Esophagus (tissue), 2 donors: ENCODE measurements around the gene DDX52. TPM values are rescaled to one million over a fixed set of nuclear protein-coding genes. Genes with fewer than 3 reads are reported as not detected.

ENCODE experiments used
- H3K27ac ChIP-seq, 2 donors: one replicate each; pipeline ENCODE4 v1.5.1; 2013; ENCODE audit warnings: low read depth in 2 of 2, mild to moderate bottlenecking in 2 of 2, inconsistent platforms in 1 of 2, low read length in 1 of 2, moderate library complexity in 1 of 2
- H3K27me3 ChIP-seq, 2 donors: one replicate each; pipeline ENCODE4 v1.6.1; 2013; ENCODE audit warnings: low read length in 2 of 2, control low read depth in 1 of 2, mild to moderate bottlenecking in 1 of 2; ENCODE audit not compliant: insufficient read depth in 2 of 2, control insufficient read depth in 1 of 2
- H3K36me3 ChIP-seq, 2 donors: one replicate each; pipeline ENCODE4 v1.6.1; 2013; ENCODE audit warnings: low read length in 1 of 2; ENCODE audit not compliant: control insufficient read depth in 2 of 2, insufficient read depth in 2 of 2
- H3K4me1 ChIP-seq, 2 donors: one replicate each; pipeline ENCODE4 v1.6.1; 2013; ENCODE audit warnings: low read length in 1 of 2; ENCODE audit not compliant: control insufficient read depth in 2 of 2, insufficient read depth in 2 of 2
- H3K4me3 ChIP-seq, 2 donors: one replicate each; pipeline ENCODE4 v1.5.1; 2013; ENCODE audit warnings: low read length in 2 of 2, mild to moderate bottlenecking in 2 of 2, low read depth in 1 of 2, moderate library complexity in 1 of 2
- H3K9me3 ChIP-seq, 2 donors: one replicate each; pipeline ENCODE4 v1.6.1; 2013; ENCODE audit warnings: mild to moderate bottlenecking in 2 of 2, low read depth in 1 of 2, low read length in 1 of 2, moderate library complexity in 1 of 2; ENCODE audit not compliant: control insufficient read depth in 2 of 2, insufficient read depth in 1 of 2
- WGBS, 2 donors: extraction: QIAGEN DNeasy Blood & Tissue Kit; methylation state at CpG; one replicate each; pipeline ENCODE4 v1.1.7; 2013; 5-methylcytosine and 5-hydroxymethylcytosine counted together
- polyA plus RNA-seq, 2 donors: library from polyadenylated mRNA; stranded (reverse); fragments of 200-250 nt; gene quantifications; one replicate each; pipeline ENCODE4 v1.2.3, GENCODE V29; 2013
- donor health status: healthy with polysubstance abuse.
- donor health status: Bipolar disorder and iron deficiency.

Gene DDX52
- polyA plus RNA-seq, 2 donors = 10.4 to 12.6 TPM

DNA sequence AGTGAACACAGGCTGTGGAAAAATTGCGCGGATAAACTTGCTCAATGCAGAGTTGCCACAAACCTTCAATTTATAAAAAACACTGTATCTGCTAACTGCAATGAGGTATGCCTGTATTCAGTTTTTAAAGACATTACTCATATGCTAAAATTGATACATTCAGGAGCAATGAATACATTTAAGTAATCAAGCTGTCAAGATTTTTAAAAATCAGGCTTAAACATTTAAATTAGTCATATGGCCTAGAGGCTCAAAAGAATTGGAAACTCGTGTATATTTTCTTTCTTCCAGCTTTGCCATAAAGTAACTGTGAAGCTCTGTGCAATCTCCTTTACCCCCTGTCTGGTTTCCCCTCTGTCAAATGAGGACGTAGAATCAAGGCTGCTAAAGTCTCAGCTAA lies 38.2 kb downstream of the DDX52 start:
- H3K9me3 ChIP-seq = no peaks in the 10 kb centered on the region
- H3K36me3 ChIP-seq = no peaks in the 10 kb centered on the region
- H3K27me3 ChIP-seq = no peaks in the 10 kb centered on the region
- H3K4me1 ChIP-seq = peaks cover 0 to 2% of the 10 kb centered on the region in 2 donors
- H3K4me3 ChIP-seq = no peak overlapping the region
- 55 to 64% methylated on average over 4 of the region's 4 CpGs for WGBS, 2 donors
- H3K27ac ChIP-seq = no peak overlapping the region

GRCh38 chr17:37604556-37604955 lies 38.7 kb downstream of the DDX52 start:
- 73 to 78% methylated on average over 6 of the region's 6 CpGs for WGBS, 2 donors
- Histone ChIP-seq H3K4me3 (no peak overlapping the region), H3K9me3 (no peaks in the 10 kb centered on the region), H3K27ac (no peak overlapping the region), H3K36me3 (no peaks in the 10 kb centered on the region), H3K27me3 (no peaks in the 10 kb centered on the region), H3K4me1 (peaks cover 0 to 2% of the 10 kb centered on the region in 2 donors)

DNA sequence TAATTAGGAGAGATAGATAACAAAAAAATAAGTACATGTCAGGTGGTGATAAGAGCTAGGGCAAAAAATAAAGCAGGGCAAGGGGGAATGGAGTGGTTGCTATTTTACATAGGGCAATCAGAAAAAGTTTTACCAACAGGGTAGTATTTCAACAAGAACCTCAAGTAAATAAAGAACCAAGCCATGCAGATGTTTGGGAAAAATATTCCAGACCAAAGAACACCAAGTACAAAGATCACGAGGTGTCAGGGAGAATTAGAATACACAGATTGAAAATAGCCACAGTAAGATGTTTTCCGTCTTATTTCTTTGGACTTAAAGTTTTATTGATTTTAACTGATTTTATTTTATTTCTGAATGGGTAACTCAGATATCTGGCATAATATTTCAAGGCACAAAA lies 45.1 kb downstream of the DDX52 start:
- Histone ChIP-seq H3K27me3 (no peaks in the 10 kb centered on the region), H3K4me1 (no peaks in the 10 kb centered on the region), H3K27ac (no peak overlapping the region), H3K4me3 (no peak overlapping the region), H3K36me3 (peaks cover 3 to 4% of the 10 kb centered on the region in 2 donors), H3K9me3 (no peaks in the 10 kb centered on the region)
- 96 to 99% methylated on average over 2 of the region's 2 CpGs for WGBS, 2 donors

DNA sequence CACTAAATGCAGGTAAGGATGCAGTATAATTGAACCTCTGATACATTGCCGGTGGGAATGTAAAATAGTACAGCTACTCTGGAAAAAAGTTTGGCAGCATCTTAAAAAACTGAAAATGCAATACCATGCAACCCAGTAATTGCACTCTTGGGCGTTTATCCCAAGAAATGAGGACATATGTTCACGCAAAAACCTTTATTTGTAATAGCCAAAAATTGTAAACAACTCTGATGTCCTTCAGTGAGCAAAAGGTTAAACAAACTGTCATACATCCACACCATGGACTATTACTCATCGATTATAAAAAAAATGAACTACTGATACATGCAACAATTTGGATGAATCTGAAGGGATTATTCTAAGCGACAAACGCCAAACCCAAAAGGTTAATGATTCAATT lies 51.0 kb downstream of the DDX52 start:
- no peak overlapping the region for H3K4me3 ChIP-seq
- H3K27me3 ChIP-seq = no peaks in the 10 kb centered on the region
- no peaks in the 10 kb centered on the region for H3K4me1 ChIP-seq
- no peaks in the 10 kb centered on the region for H3K9me3 ChIP-seq
- 76 to 87% methylated on average over 6 of the region's 6 CpGs for WGBS, 2 donors
- H3K27ac ChIP-seq = no peak overlapping the region
- peaks cover 3 to 4% of the 10 kb centered on the region in 2 donors for H3K36me3 ChIP-seq

- 88 to 90% methylated on average over 3 of the region's 3 CpGs for WGBS, 2 donors
- peaks cover 3 to 6% of the 10 kb centered on the region in 2 donors for H3K36me3 ChIP-seq
- H3K4me1 ChIP-seq = no peaks in the 10 kb centered on the region
- no peak overlapping the region for H3K4me3 ChIP-seq
- H3K9me3 ChIP-seq = no peaks in the 10 kb centered on the region
- no peaks in the 10 kb centered on the region for H3K27me3 ChIP-seq
- H3K27ac ChIP-seq = no peak overlapping the region
Measured at GRCh38 chr17:37585066-37585465, 58.2 kb downstream of the DDX52 start.

DNA sequence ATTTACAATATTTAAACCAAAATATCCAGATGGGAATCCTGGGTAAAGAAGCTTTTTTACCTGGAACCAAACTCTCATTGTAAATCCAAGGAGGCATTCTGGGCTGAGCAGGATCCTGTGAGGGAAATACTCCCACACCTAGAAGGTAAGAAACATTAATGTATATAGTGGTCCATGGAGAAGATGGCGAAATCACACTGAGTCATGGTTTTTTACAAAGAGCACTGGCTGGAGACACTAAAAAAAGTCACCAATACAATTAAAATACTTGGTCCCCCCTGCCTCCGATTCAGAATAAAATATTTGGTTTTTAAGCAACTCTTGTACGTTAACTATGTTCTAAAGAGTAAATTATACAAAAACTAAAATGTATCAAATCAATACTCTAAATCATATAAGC lies 67.0 kb downstream of the DDX52 start:
- Histone ChIP-seq H3K4me1 (no peaks in the 10 kb centered on the region), H3K4me3 (no peak overlapping the region), H3K27ac (no peak overlapping the region), H3K27me3 (no peaks in the 10 kb centered on the region), H3K36me3 (peaks cover 6 to 8% of the 10 kb centered on the region in 2 donors), H3K9me3 (no peaks in the 10 kb centered on the region)
- WGBS, 2 donors = 92 to 96% methylated on average over 3 of the region's 3 CpGs

GRCh38 chr17:37574427-37574826 lies 68.8 kb downstream of the DDX52 start:
- Histone ChIP-seq H3K27ac (no peak overlapping the region), H3K9me3 (no peaks in the 10 kb centered on the region), H3K4me3 (no peak overlapping the region), H3K27me3 (no peaks in the 10 kb centered on the region), H3K4me1 (no peaks in the 10 kb centered on the region), H3K36me3 (peaks cover 6 to 11% of the 10 kb centered on the region in 2 donors)
- 94 to 98% methylated on average over 2 of the region's 2 CpGs for WGBS, 2 donors

- no peak overlapping the region for H3K27ac ChIP-seq
- H3K27me3 ChIP-seq = no peaks in the 10 kb centered on the region
- no peaks in the 10 kb centered on the region for H3K4me1 ChIP-seq
- H3K36me3 ChIP-seq = peaks cover 4 to 9% of the 10 kb centered on the region in 2 donors
- no peaks in the 10 kb centered on the region for H3K9me3 ChIP-seq
- WGBS, 2 donors = 84 to 85% methylated on average over 3 of the region's 3 CpGs
- H3K4me3 ChIP-seq = no peak overlapping the region
Measured at GRCh38 chr17:37571674-37572073, 71.6 kb downstream of the DDX52 start.

DNA sequence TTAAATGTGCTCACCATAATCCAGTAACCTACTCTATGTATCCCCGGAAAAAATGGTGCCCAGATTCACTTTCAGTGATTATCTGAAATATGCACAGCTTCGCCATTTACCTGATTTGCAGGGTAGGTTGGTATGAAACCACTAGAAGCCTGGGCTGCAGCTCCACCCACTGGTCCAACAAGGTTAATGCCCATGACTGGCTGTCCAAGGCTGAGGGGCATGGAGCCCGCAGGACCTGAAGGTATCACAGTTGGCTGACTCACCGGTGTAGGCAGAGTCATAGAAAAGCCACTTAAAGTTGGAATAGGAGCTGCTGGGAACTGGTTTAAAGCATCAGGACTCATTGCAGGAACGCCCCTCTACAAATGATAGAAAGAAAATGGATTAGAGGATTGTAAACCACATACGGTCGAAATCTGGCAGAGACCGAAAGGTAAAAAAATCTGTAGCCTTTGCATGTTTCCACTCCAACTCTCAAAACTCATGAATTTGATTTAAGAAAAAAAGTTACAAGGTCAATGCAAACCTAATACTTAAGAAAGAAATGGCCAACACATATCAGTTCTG lies 72.6 kb downstream of the DDX52 start:
- WGBS, 2 donors = 84% methylated on average over 8 of the region's 8 CpGs
- no peaks in the 10 kb centered on the region for H3K9me3 ChIP-seq
- no peaks in the 10 kb centered on the region for H3K27me3 ChIP-seq
- H3K27ac ChIP-seq = no peak overlapping the region
- H3K4me3 ChIP-seq = no peak overlapping the region
- H3K36me3 ChIP-seq = peaks cover 4 to 9% of the 10 kb centered on the region in 2 donors
- no peaks in the 10 kb centered on the region for H3K4me1 ChIP-seq

DNA sequence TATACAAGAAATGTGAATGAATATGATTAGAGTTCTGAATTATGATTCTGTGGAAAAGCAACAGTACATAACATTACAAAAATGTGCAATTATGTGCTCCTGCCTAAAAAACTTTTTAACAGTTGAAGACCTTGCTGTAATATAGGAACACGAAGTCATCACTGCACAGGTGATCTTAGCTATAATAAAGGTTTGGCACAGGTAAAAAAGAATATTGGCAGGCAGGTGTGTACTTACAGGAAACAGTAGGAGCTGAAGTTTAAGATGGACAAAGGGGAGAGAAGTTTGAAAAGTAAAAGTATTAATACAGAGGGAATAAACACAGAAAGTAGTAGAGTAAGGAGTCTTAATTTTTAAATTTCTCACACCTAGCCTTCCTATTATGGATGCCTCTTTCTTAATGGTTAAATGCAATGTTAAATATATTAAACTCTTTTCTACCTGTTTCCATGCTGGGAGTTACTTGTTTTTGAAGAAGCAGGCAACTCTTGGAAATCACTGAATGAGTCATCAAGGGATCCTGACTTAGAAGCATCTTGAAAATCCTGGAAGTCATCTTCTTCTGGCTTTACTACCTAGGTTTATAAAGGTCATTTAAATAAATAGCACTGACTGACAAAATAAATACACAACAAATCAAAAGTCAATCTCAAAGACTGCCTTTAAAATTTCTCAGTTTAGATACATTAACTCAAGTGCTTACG lies 74.7 kb downstream of the DDX52 start:
- H3K27ac ChIP-seq = no peak overlapping the region
- WGBS, 2 donors = 85 to 89% methylated on average over 2 of the region's 2 CpGs
- peaks cover 4 to 9% of the 10 kb centered on the region in 2 donors for H3K36me3 ChIP-seq
- no peaks in the 10 kb centered on the region for H3K27me3 ChIP-seq
- no peak overlapping the region for H3K4me3 ChIP-seq
- H3K4me1 ChIP-seq = no peaks in the 10 kb centered on the region
- H3K9me3 ChIP-seq = no peaks in the 10 kb centered on the region
